NCI-H748 (cell line): ENCODE measurements around the gene ASB13.
"Not testable (repeated sequence)": the region's sequence is repeated elsewhere in the genome, so short reads cannot be mapped to it uniquely, and the experiment has no call there.

Experiments
- DNase-seq: peaks from one replicate; lab custom pipeline; 2025; ENCODE audit not compliant: unreplicated experiment; lab: John Stamatoyannopoulos, UW

ASB13 gene

DNA sequence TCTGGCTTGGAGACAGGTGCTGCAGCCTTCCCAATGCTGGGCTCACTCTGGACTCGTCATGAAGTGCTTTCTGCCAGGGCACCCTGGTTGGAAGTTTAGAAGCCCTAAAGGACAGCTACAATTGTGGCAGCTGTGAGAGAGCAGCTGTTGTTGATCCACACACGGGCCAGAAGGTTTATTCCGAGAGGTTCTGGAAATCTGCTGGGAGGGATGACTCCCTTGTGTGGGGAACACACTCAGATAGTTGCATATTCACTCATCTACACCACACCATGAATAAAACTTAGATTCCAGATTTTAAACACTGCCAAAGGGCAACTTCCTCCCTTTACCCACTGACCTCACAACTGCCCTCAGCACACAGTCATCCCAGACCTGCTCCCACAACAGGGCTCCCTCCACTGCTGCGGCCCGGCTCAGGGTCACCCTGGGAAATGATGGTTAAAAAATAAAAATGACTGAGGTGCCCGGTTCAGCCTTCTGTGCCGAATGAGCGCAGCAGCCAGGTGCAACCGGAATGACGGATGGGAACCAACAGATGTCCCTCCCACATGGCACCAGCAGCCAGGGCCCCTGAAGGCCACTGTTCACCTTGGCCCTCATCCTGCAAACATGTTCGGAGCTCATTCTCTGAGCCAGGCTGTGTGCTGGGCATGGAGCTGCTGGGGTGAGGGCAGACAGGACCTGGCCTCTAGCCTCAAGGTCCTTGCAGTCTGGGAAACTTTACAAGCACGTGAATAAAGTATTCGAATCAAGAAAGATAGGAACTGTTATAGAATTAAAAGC is 40.2 kb downstream of the ASB13 start:
- DNase-seq = no peak

DNA sequence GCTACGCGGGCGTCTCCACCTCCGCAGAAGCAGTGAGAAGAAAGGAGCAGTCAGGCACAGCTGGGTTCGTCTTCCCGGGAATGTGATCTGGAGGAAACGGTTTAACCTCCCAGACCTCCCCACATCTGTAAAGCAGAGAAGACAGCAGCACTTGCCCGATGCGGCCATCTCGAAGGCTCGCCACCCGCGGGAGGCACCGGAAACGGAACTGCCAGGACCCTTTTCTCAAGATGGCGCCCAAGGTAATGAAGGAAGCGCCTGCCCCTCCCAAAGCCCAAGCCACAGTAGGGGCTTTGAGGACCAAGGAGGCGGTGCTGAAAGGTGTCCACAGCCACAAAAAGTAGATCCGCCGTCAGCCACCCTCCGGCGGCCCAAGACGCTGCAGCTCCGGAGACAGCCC is 41.7 kb downstream of the ASB13 start:
- DNase-seq = no peak

DNA sequence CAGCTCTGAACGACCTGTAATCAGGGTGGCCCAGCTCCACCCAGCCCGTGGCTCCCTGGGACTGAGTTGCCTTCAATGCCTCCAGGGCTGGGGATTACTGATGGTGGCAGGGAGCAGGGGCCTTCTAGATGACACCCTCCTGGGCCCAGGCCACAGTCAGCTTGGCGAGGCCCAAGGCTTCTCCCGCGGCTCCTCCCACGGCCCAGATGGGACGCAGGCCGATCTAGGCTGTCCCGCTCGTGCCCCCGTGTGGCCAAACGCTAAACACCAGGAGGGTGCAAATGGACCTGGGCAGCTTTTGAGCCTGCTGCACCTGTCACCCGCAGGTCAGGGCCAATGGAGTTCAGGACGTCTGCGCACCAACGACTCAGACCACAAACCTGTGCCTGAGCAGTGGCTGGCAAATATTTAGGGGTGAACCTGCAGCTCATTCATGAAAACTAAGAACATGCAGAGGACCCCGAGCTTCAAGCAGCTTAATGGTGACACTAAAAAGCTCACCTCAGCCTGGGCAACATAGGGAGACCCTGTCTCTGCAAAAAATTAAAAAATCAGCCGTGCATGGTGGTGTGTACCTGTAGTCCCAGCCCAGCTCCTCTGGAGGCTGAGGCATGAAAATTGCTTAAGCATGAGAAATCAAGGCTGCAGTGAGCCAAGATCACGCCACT is 43.2 kb downstream of the ASB13 start:
- peak; percentile 77 for DNase-seq

DNA sequence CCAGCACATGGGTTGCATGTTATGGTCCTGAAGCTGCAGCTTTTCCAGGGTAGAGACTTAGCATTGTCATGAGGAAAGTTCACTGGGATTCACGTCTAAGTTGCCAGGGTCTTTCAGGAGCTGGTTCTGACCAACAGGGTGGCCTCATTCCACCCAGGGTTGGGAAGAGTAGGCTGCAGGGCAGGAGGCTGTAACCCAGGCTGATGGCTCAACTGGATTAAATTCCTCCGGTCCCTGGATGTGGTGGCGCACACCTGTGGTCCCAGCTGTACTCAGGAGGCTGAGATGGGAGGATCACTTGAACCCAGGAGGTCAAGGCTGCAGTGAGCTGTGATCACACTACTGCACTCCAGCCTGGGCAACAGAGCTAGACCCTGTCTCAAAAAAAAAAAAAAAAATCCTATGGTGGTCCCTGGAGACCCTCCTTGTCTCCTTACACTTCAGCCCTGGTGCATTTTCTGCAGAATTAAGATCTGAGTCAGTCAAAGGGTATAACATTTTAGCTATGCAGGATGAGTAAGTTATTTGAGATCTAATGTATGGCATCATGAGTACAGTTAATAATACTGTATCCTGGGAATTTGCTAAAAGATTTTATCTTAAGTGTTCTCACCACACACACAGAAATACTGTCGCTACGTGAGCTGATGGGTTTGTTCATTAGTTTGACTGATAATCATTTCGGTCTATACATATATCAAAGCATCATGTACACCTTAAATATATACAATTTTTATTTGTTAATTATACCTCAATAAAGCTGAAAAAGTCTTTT is 44.0 kb downstream of the ASB13 start:
- DNase-seq = no peak

DNA sequence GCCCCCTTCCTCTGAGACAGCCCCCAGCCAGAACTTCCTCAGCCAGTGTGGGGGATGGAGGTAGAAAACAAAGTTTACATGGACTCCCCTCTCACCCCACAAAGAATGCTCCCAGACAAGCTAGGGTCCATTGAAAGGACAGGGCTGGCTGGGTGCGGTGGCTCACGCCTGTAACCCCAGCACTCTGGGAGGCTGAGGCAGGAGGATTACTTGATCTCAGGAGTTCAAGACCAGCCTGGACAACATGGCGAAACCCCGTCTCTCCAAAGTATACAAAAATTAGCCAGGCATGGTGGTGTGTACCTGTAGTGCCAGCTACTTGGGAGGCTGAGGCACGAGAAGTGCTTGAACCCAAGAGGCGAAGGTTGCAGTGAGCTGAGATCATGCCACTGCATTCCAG is 45.0 kb downstream of the ASB13 start:
- DNase-seq = not testable (repeated sequence)

DNA sequence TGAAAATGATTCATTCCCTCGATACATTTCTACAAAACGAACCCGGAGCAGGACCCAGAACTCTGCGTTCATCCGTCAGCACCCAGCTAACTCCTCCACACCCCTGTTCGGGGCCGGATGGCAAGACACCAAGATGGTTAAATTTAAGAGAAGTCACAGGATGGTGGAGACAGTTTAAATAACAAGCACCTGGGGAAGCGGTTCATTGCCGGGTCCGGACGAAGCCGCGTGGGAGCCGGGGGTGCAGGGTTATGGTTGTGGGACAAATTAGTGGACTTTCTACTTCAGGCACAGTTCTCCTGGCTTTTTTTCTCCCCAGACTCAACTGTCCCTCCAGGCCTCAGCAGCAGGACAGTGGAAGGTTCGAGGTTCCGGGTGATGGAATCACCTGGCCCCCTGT is 45.4 kb downstream of the ASB13 start:
- DNase-seq = no peak

DNA sequence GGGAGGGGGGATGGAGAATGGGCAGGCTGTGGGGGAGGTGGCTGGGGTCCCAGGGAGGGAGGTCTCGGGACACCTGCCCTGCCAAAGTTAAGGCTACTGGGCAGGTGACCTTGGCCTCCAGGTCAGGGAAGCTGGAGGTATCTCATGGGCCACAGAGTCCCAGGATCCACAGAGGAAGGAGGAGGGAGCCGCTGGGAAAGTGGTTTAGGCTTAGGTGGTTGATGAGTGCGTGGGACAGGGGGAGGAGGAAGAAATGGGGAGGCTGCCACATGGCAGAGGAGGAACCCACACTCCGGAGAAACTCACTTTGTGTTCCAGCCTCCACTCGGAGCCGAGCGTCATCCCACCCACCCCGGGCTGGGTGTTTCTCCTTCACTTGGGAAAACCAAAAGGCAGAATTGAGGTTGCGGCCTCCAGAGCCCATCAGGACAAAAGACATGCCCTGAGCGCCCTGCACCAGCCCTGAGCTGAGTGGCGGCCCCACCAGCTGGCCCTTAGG is 46.1 kb downstream of the ASB13 start:
- no peak for DNase-seq

DNA sequence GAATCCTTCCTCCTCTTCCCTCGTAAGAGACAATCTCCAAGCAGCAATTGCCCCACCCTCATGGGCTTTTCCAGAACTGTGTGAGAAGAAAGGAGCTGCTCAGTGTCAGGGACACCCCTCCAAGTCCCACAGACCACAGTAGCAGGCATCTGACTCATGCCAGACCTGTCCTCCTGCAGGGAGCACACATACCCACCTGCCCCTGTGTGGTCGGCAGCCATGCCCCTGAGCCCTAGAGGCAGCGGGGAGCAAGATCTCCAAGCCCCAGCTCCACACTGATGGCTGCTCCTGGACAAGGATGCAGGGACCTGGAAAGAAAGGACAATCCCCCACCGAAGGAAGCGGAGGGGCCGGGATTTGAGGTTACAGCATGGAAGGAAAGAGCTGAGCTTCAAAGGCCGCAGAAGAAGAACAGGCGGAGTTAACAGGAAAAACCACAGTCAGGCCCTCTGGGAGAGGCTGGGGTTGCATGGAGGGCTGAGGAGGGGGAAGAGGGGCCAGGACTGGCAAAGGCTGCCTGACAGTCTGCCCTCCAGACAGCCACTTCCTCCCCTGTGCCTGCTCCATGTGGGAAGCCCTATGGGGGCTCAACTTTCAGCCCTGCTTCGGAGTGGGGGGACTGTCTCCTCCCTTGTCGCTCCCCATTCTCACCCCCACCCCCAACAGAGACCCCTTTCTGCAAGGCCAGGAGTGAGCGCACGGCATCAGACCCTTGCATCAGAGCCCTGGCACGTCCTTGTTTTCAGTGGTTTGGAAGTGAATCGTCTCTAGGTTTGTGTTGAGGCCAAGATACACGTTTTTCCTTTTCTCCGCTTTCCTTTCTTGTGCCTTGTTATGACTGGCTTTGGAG is 46.8 kb downstream of the ASB13 start:
- no peak for DNase-seq

DNA sequence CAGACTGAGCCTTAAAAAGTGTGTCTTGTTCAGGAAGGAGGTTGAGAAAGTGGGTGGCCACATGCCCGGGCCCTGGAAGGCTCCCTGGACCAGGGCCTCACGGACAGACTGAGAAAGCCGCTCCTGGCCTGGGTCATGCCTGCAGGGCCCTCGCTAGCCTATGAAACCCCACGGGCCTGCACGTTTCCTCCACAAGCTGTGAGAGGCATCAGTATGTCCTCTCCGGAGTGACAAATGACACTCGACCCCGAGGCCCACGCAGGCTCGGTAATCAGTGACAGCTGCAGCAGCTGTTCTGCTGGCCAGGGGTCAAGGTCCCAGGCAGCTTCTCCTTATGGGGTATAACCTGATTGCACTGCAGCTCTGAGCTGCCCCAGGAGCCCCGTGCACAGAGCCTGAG is 47.6 kb downstream of the ASB13 start:
- no peak for DNase-seq

DNA sequence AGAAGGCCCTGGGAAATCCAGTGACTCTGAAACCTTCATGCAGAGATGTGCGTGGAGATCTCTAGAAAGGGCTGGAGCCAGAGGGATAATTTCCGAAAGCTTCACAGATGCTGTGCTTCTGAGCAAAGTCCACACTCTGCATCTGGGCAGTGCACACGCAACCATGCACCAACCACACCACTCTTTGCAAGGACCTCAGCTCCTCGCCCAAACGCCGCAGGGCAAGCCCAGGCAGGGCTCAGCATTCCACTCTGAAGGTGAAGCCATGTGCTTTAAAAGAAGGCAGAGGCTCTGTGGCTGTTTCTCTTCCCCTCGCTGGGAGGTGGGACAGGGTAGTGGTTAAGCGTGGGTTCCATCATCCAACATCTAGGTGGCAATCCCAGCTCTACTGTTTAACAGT is 48.4 kb downstream of the ASB13 start:
- DNase-seq = no peak

DNA sequence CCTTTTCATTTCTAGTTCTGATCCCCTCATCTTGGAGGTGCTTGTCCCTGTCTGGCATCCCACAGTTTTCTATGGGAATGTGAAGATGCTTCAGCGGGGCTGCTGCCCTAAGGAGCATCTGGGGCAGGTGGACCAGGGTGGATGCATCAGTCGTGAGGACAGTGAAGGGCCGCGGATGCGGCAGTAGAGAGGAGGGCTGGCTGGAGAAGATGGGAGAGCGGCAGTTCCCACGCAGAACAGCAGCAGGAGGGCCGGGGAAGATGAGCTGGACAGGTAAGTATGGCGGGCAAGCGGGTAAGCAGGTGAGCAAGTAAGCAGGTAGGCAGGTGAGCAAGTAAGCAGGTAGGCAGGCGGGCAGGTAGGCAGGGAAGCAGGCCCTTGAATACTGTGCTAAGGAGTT is 48.9 kb downstream of the ASB13 start:
- DNase-seq = no peak

DNA sequence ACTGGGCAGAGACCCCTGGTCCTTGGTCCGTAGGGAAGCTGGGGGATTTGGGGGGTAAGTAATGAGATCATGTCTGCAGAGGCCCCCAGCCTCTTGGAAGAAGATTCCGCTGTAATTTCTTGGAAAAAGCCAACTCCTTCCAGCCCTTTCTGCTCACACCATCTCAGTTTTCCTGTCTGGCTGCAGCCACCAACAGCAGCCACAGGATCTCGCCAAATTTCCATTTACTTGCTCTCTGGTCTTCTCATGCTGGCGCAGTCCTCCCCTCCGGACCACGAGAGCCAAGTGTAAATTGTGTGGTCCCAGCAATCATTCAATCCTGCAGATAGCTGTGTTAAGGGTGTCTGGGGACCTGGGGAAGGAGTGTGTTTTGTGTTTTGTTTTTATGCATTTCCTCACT is 49.6 kb downstream of the ASB13 start:
- DNase-seq = no peak

DNA sequence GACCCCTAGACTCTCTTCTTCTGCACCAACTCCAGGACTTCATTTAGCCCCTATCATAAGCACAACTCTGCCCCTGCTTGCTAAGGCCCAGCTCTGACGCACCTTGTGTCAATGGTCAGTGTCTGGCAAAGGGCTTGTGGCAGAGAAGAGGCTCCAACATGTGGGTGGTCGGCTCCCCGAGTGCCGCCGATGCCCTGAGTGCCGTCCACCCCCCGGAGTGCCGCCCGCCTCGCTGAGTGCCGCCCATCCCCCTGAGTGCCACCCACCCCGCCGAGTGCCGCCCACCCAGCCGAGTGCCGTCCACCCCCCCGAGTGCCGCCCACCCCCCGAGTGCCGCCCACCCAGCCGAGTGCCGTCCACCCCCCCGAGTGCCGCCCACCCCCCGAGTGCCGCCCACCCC is 50.3 kb downstream of the ASB13 start:
- no peak for DNase-seq

DNA sequence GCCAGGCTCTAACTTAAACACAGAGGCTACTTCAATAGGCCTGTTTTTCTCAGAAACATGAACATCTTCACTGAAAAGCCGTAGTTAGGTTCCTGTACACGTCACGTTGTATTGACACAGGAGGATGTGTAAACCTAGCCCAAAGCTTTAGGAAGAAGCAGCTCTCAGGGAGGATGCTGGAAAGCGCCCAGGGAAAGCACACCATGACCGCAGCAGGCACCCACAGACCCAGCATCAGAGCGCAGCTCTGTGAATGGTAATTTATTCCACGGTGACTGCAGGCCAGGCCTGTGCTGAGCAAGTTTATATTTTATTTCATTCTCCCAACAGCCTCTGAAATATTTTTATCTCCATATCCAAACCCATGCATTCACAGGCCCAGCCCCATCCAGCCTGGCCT is 51.1 kb downstream of the ASB13 start:
- DNase-seq = no peak

DNA sequence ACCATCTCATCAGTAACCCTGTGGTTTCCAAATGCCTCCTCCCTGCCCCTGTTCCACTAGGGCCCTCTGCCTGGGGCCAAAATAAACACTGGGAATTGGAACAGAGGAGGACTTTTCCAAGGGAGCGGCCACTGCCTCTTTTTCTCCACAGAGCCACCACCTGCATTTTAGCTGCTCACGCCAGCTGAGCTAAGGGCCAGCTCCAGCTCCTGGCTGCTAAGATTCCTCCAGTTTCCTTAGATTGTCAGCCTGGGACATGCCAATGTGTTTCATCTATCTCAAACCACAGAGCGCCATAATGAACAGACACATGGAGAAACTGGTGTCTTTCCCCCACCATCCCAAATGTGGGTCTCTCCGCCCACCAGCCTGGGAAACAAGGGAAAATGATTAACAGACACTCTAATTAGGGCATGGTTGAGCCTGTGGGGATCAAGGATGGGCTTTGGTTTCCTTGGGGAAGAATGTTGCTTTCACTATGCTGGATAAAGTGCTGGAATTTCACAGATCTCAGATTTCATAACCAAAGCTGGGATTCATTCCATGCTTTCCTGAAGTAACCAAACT is 52.2 kb downstream of the ASB13 start:
- DNase-seq = no peak

DNA sequence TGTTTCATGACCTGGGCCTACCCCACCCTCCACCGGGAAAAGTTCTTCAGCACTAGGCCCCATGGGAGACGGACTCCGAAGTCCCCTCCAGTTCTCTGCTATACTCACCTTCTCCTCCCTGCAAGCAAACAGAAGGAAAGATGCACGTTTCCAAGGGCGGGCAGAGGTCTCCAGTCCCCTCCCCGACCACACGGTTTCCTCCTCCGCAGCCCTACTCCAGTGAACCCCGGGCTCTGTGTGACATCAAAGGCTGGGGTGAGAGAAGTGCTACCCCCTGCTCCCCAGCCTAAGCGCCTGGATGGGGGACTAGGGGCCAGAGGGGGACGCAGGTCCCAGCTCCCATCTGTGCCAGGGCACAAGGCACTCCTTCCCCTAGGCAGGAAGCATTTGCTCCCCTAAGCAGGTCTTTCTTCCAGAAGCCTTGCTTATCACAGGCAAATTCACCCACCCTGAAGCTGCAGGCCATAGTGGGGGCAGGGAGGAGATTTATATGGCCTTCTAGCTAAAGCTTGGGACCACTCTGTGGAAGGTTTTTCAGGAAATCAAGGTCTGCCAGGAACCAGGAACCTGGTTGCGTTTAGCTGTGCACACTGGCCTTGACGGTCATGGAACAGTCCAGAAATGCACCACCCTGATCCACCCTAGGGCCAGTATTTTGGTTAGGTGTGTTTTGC is 52.8 kb downstream of the ASB13 start:
- DNase-seq = no peak

DNA sequence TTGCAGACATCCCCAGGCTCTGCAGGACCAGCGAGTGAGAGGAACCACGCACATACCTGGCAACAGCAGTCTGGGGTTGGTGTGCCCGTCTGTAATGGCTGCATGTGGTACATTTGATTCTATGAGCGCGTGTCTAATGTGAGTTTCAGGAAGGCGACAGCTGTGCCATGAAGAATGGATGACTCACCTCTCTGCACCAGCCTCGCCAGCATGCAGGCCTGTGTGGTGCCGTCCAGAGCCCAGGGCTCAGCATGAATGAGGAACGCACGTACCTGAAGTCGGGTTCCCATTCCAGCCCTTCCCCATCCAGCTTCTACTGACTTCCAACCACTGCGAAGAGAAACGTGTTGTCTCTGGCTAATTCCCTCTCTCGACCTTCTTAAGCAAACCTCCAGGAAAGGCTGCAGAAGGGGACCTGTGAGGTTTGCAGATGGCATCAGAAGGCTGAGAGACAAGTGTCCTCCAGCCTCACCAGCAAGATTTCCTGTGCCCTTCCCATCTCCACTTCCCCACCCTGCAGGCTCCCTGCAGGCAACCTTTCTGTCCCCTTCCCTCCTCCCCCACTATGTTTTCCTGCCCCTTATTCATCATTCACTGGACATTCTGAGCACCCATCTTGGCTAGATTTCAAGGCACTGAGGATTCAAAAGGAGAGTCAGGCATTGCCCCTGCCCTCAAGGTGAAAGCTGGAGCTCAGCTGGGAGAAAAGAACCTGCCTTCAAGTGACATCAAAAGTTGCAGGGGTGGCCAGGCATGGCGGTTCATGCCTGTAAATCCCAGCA is 54.3 kb downstream of the ASB13 start:
- no peak for DNase-seq

DNA sequence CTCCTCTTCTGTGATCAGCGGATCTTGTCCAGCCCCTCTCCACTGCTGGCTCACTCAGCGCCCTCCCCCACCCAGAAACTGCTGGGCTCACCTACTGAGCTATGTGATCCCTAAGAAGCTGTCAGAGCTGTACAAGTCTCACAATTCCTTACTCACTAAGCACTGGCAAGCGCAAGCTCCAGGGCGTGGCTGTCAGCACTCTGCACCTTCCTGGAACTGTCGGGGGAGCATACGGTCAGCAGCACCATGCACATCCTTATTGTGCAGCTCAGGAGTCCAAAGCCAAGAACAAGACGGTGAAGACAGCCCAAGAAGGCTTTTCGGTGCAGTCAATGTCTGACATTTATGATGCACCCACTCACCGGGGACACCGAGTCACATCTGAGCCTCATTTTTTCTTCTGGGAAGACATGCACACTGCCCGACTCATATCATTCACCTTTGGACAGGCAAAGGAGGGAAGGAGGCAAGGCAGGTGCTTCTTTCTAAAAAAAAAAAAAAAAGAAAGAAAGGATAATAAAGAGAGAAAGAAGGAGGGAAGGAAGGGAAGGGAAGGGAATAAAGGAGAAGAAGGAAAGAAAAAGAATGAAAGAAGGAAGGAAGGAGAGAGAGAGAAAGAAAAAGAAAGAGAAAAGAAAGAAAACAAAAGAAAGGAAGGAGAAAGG is 56.3 kb downstream of the ASB13 start:
- no peak for DNase-seq
